Stimulated activated naive CD8-positive, alpha-beta T cell treated with anti-CD3 and anti-CD28 coated beads, Interleukin-15, Interleukin-2, amounts not matched to agents 100 U/mL and 50 U/mL, for 24 hours (primary cell): ENCODE measurements around the gene AFG3L2.
"Not testable (repeated sequence)": the region's sequence is repeated elsewhere in the genome, so short reads cannot be mapped to it uniquely, and the experiment has no call there.

Source experiments
- ATAC-seq: fragments of 150-1000 bp; cut with Tn5 transposase; one replicate; pipeline ENCODE4 v1.10.0; 2021
- DNase-seq: peaks from one replicate; pipeline ENCODE4 v3.0.0; 2021

Gene AFG3L2

DNA sequence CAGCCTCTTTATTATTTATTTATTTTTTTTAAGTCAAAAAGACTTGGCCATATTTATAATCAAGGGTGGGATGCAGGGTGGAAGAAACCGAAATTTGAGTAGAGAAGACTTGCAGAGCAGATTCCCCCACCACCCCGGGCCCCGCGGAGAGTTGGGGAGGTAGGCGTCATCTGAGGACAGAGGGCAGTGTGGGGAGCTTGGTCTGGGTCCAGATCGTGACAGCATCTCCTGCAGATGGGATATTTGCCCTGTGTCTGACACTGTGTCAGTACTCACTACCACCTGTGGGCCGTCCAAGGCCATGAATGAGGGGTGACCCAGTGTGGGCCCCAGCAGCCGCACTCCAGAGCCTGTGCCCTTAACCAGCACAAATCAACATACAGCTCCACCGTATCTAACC, 20.2 kb upstream of the AFG3L2 start:
- no peak for DNase-seq
- no peak for ATAC-seq

DNA sequence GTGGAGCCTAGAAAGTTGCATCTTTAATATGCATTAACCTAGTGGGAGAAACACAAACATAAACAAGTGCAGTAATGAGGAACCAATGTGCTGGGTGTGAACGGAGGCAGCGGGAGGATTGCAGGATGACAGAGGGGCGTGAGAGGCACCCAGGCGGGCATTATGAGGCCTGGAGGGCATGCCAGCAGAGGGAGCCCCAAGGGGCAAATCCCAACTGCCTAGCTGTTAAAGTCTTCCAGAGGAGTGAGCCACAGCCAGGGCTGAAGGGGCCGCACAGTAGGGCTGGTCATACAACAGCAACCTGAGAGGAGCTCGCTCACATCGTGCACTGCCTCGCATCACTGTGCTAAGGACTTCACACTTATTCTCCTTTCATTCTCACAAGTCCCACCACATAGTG, 17.4 kb upstream of the AFG3L2 start:
- ATAC-seq: peak; percentile 35
- DNase-seq: peak; percentile 21

GRCh38 chr18:12393998-12394397, 17.0 kb upstream of the AFG3L2 start:
- ATAC-seq (no peak), DNase-seq (no peak)

- no peak for ATAC-seq
- no peak for DNase-seq
Observed at GRCh38 chr18:12393510-12393909, 16.5 kb upstream of the AFG3L2 start.

DNA sequence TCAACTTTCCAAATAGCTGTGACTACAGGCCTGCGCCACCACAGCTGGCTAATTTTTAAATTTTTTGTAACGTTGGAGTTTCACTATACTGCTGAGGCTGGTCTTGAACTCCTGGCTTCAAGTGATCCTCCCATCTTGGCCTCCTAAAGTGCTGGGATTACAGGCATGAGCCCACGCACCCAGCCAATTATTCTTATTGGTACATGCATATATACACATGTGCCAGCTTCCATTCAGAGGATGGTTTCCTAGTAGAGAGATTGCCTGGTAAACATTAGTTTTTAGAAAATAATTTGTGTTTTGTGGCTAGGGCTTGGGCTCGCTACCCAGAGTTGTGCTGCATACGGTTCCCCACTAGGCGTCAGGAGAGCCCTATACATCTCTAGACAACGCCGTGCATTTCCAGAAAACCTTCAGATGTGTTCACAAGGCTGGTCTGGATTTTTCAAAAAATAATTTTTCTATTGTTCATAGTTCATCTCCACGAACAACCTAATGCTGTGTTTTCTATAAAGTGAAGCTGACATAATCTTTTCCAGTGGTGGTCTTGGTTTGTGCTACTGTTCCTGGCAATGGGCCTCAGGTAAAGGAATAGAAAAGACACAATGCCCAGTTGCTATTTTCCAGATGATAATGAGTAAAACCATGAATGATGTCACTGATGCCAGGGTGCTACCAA, 14.6 kb upstream of the AFG3L2 start:
- ATAC-seq: peak; percentile 89

GRCh38 chr18:12388442-12388841, 11.4 kb upstream of the AFG3L2 start:
- no peak for DNase-seq
- ATAC-seq: no peak

More for the DNA sequence above, 14.6 kb upstream of the AFG3L2 start:
- peak; percentile 54 for DNase-seq

DNA sequence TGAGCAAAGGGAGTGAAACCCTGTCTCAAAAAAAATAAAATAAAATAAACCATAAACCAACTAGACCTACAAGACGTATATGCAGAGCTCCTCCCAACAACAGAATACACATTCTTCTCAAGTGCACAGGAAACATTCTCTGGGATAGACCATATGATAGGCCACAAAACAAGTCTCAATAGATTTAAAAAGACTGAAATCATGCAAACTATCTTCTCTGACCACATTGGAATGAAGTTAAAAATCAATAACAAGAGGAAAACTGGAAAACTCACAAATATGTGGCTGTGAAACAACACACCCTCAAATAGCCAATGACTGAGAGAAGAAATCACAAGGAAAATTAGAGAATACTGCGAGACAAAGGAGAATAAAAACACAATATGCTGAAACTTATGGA, 7.2 kb upstream of the AFG3L2 start:
- no peak for ATAC-seq
- no peak for DNase-seq

DNA sequence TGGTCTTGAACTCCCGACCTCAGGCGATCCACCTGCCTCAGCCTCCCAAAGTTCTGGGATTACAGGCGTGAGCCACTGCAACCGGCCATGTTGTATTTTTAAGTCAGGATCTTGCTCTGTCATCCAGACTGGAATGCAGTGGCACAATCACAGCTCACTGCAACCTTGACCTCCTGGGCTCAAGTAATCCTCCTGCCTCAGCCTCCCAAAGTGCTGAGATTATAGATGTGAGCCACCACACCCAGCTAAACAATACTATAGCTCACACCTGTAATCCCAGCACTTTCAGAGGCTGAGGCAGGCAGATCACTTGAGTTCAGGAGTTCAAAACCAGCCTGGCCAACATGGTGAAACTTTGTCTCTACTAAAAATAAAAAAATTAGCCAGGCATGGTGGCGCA, 6.7 kb upstream of the AFG3L2 start:
- not testable (repeated sequence) for ATAC-seq, DNase-seq

DNA sequence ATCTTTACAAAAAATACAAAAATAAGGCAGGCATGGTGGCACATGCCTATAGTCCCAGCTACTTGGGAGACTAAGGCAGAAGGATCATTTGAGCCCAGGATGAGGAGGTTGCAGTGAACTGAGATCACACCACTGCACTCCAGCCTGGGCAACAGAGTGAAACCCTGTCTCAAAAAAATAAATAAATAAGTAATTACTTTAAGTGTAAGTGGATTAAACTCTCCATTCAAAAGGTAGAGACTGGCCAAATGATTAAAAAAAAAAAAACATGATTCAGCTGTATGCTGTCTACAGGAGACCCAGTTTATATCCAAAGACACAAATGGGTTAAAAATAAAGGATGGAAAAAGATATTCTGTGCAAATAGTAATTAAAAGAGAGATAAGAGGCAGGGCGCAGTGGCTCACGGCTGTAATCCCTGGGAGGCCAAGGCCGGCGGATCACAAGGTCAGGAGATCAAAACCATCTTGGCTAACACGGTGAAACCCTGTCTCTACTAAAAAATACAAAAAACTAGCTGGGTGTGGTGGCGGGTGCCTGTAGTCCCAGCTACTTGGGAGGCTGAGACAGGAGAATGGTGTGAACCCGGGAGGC, 5.3 kb upstream of the AFG3L2 start:
- DNase-seq, ATAC-seq: not testable (repeated sequence)

DNA sequence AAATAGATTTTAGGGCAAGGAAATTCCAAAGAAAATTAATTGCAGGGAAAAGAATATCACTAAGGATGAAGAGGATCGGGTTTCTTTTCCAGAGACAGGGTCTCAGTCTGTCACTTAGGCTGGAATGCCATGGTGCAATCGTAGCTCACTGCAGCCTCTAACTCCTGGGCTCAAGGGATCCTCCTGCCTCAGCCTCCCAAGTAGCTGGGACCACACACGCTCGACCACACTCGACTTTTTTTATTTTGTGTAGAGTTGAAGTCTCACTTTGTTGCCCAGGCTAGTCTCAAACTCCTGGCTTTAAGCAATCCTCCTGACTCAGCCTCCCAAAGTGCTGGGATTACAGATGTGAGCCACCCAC, 1.2 kb upstream of the AFG3L2 start:
- not testable (repeated sequence) for ATAC-seq, DNase-seq

DNA sequence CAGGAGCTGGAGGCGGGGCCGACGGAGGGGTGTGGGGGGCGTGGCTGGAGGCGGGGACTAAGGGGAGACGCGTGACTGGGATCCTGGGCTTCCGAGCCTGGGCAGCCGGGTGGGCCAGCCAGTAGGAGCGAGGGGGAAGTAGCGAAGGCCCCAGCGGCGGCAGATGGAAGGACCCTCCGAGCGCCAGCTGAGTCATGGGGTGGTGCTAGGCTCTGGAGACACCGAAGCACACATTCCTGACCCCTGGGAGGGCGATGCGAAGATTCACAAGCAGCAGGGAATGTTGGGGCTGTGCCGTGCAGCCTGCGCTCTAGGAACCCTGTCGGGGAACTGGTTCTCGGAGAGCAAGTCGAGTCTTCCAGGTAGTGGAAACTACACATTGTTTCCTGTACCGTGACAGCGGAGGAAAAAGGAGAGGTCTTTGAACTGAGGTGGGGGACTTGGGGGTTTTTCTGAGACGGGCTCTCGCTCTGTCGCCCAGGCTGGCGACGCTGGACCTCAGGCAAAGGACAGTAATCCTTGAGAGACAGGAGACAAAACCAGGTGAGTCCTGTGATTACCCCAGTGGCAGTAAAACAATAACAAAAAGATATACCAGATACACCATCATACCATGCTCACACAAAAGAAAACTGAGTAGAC, 650 bp upstream of the AFG3L2 start:
- ATAC-seq: no peak
- DNase-seq: no peak

DNA sequence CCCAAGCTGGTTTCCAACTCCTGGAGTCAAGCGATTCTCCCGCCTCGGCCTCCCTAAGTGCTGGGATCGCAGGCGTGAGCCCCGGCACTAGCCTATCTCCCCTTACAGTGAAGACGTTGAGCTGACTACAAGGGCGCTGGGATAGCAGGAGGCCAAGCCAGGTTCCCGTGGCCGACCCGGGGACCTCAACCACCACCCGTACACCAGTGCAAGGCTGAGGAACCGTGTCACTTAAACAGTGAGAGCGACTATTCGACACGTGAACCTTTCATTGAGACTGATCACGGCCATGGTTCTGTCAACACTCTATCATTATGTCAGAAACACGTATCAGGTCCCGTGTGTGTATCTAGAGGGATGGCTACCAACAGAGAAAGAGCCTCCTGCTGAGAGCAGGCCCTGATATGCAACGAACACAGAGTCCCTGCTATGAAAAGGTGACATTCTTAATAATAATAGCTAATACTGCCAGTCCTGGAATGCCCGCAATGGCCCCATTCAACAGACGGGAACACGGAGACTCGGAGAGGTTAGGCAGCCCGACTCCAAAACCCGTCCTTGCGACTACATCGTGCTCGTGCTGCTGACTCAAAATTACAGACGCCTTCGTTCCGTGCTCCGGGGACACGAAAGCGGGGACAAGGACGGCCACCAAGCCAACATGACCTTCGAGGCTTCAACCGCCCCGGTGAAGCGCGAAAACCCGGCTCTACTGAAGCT, 833 bp downstream of the AFG3L2 start:
- DNase-seq (no peak), ATAC-seq (no peak)

- DNase-seq: no peak
Observed at GRCh38 chr18:12374401-12374800, 2.6 kb downstream of the AFG3L2 start.

GRCh38 chr18:12373771-12374116, 3.3 kb downstream of the AFG3L2 start:
- no peak for DNase-seq
- ATAC-seq: no peak

More at GRCh38 chr18:12374401-12374800, 2.6 kb downstream of the AFG3L2 start:
- no peak for ATAC-seq

- ATAC-seq (no peak), DNase-seq (no peak)
Observed at GRCh38 chr18:12373116-12373770, 3.8 kb downstream of the AFG3L2 start.

DNA sequence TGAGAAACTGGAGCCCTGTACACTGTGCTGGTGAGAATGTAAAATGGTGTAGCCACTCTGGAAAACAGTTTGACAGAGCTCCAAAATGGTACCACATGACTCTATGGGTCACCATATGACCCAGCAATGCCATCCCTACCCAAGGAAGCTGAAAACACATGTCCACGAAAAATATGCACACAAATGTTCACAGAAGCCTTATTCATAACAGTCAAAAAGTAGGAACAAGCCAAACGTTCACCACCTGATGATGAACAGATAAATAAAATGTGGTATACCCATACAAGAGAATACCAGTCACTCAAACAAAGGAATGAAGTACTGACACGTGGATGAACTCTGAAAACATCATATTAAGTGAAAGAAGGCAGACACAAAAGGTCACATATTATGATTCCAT, 4.6 kb downstream of the AFG3L2 start:
- DNase-seq (no peak), ATAC-seq (no peak)

DNA sequence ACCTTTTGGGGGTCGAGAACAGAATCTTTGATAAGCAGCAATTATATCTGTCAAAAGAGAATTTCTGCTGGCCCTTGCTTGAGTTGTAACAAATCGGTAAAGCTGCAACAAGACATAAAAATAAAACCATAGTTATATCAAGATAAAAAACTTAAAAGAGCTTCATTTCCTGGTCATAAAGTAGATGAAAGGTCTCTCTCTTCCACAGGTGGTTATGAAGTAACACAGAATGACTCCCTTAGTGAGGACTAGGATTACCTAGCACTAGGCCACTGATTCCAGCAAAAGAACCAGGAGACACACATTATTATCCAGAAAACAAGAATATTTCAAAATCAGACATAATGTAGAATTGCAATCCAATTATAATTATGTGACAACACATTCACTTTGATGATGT, 5.4 kb downstream of the AFG3L2 start:
- DNase-seq (no peak), ATAC-seq (no peak)

DNA sequence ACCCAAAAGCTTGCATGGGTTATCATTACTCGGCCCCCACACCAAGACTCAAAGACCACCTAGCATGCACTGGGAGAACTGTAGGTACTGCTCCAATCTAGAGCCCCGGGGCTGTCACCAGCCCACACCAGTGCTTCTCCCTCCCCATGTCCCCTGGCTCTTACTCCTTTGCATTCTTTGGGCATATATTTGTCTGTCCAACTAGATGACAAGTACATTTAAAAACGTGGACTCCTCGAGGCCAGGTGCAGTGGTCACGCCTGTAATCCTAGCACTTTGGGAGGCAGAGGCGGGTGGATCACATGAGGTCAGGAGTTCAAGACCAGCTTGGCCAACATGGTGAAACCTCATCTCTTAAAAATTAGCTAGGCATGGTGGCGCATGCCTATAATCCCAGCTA, 7.8 kb downstream of the AFG3L2 start:
- no peak for DNase-seq
- ATAC-seq: no peak

- no peak for DNase-seq
- ATAC-seq: no peak
Observed at GRCh38 chr18:12366784-12367183, 10.2 kb downstream of the AFG3L2 start.

GRCh38 chr18:12366379-12366778, 10.6 kb downstream of the AFG3L2 start:
- DNase-seq: no peak
- ATAC-seq: no peak

DNA sequence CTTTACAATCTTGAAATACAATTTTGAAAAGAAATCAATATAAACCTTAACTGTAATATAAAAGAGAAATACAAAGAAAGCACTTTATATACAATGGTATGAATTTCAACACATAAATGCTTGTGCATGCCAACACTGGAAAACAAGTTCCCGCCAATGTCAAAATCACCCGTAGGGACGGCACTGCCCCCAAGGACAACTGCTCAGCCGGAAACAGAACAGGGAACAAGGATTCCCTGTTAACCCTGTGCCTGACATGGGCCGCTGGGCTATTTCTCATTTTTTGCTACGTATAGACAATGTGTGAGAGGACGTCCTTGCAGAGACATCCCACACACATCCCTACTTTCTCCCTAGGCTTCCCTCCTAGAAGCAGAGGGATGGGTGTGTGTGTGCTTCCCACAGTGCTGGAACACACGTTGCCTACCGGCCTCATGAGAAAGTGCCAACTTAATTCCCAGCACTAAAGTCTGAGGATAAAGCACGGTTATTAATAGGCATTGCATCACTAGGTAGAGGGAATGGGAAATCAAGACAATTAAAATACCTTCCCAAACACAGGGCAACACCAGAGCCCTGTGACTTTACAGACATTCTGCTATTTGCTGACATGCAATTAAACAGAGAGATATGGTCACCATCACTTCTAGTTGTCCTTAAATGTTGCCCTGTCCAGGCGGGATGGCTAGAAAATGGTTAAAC, 14.4 kb downstream of the AFG3L2 start:
- ATAC-seq: no peak
- DNase-seq: no peak

DNA sequence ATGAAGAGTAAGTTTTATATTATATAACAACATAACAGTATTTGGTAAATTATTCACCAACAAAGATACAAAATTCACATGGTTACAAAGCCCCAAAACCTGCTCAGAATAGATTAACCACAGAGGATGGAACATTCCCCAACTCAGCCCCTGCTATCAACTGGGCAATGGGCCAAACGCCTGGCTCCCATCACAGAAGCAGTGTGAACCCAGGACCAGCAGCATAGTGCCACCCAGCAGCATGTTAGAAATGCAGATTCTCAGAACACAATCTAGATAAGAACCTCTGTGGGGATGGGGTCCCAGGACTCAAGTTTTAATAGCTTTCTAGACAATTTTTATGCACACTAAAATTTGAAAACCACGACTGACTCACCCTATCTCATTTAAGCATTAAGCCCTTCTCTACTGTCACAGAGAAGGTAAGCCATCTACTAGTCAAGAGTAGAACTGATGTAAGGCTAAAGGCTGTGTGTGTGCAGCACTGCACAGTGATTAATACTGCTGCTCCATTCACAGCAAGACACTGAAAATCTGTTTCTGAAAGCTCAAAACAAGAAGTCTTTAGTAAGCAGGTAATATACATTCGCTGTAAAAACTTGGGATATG, 15.2 kb downstream of the AFG3L2 start:
- DNase-seq: no peak
- peak; percentile 82 for ATAC-seq
